GM18498 (cell line): ENCODE data around the gene OVOL2.
"Not testable (repeated sequence)": the region's sequence is repeated elsewhere in the genome, so short reads cannot be mapped to it uniquely, and the experiment has no call there.

ENCODE experiments used
- ATAC-seq: cut with Tn5 transposase; IDR thresholded peaks from one replicate; pipeline ENCODE4 v1.9.1; 2021; ENCODE audit warnings: mild to moderate bottlenecking, moderate library complexity; ENCODE audit not compliant: unreplicated experiment

Gene OVOL2

DNA sequence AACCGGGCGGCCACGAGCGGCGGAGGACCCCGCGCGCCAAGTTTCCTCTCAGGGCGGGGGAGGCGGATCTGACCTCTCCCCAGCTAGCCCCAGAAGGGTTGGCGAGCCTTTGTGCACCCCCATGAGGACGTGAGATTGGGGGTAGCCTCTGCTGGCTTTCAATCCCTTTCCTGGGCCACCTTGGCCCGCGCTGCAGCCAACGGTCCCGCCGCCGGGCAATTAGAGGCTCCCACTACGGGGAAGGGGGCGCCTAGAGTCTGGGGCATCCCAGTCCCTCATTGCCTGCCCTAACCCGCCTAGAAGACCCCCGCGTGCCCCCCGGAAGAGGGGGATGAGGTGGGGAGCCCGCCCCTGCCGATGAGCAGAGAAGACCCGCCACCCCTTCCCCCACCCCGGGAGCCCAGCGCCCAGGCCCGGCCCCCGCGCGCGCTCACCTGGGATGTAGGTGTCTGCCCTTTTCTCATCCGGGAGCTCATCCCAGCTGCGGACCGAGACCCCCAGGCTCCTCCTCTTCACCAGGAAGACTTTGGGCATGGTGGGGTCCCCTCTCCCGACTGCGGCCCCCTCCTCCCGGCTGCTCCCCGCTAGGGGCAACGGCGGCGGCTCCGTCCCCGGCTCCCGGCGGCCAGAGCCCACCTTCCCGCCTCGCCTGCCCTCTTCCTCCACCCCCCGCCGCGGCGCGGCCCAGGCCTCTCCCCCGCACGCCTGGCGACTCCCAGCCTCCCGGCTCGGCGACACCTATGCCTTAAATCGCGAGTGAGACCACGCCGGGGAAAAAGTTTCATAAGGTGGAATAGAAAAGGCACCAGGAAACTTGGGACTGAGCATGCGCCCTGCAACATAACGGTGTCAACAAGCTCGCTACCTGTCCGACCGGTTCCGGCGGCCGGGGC, at the start of gene OVOL2:
Gene OVOL2, minus strand, starts transcription at position 816 of the 893 bp plus-strand sequence. Its CDS starts 282 bp downstream, at position 534.
- ATAC-seq: no peak

GRCh38 chr20:18103497-18103896, 45.8 kb upstream of the OVOL2 start:
- ATAC-seq: no peak

- no peak for ATAC-seq
Observed at GRCh38 chr20:18101125-18101810, 43.6 kb upstream of the OVOL2 start.

DNA sequence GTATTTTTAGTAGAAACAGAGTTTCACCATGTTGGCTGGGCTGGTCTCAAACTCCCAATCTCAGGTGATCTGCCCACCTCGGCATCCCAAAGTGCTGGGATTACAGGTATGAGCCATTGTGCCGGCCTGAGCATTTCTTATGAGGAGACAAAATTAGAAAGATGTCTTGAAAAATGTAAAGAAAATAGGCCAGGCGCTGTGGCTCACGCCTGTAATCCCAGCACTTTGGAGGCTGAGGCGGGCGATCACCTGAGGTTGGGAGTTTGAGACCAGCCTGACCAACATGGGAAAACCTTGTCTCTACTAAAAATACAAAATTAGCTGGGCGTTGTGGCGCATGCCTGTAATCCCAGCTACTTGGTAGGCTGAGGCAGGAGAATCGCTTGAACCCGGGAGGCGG, 42.9 kb upstream of the OVOL2 start:
- ATAC-seq: not testable (repeated sequence)

DNA sequence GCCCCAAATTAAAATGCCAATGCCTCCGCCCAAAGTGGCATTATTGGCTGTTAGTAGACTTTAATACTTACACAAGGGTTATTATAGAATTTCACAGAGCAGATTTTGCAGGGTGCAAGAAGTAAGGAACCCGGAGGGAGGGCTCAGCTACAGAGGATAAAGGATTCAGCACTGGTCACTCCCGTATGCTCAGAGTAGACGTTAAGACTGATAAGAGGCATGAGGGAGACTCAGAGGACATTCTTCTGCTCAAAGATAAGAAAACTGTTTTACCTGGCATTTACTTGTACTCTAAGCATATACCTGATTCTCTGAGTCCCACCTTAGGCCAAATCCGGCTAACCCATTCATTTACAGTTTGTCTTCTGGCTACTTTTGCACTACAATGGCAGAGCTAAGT, 36.5 kb upstream of the OVOL2 start:
- ATAC-seq: no peak

- ATAC-seq: no peak
Observed at GRCh38 chr20:18093388-18093787, 35.7 kb upstream of the OVOL2 start.

- no peak for ATAC-seq
Observed at GRCh38 chr20:18092890-18093289, 35.2 kb upstream of the OVOL2 start.

DNA sequence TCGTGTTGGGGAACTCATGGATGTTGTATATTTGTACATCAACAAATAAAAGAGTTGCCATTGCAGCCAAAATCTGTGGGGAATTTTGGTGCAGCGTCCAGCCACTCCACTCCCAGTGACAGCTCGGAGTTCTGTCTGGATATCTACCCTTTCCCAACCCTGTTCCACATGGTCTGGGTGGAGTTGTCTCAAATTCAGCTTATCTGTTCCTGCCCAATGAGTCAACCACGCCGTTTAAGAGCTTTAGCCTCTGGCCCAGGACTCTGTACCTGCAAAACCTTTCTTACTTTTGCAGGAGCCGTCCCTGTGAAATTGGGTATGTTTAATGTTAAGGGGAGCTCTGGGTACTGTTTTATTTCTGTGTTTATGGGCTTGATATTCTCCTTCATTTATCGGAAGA, 33.9 kb upstream of the OVOL2 start:
- no peak for ATAC-seq

DNA sequence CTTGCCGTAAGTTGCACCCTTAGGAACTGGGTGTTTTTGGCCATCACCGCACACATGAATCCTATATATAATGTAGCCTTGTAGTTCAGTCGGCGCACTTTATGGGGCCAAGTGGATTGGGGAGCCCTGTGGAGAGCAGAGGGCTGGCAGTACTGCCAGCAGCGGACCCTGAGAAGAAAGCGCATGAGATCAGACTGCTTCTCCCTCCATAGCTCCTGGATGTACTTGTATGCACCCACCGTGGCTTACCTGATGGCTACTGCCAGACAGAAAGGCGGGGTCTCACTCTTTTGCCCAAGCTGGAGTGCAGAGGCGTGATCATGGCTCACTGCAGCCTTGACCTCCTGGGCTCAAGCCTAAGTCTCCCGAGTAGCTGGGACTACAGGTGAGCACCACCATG, 32.8 kb upstream of the OVOL2 start:
- no peak for ATAC-seq

DNA sequence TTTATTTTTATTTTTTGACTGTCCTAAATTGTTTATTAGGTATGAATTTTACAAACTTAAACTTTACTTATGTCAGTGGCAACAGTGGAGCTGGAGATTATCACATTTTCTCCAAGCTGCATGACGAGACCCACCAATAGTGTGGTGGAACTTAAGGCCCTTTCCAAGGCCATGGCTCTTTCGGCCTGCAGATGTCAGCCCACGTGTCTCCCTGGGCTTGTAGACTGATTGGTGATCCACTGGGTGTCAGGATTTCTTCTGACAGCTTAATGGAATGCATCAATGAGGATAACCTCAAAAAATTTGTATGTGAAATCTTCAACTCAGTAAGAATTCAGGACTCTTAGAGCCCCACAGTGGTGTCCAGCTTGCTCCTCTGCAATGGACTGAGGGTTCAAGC, 32.3 kb upstream of the OVOL2 start:
- no peak for ATAC-seq

DNA sequence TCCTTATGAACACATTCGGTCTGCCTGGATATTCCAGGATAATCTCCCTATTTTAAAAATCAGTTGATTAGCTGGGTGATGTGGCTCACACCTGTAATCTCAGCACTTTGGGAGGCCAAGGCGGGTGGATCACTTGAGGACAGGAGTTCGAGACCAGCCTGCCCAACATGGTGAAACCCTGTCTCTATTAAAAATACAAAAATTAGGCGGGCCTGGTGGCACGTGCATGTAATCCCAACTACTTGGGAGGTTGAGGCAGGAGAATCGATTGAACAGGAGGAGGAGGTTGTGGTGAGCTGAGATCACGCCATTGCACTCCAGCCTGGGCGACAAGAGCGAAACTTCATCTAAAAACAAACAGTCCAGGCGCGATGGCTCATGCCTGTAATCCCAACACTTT, 31.1 kb upstream of the OVOL2 start:
- ATAC-seq: not testable (repeated sequence)

DNA sequence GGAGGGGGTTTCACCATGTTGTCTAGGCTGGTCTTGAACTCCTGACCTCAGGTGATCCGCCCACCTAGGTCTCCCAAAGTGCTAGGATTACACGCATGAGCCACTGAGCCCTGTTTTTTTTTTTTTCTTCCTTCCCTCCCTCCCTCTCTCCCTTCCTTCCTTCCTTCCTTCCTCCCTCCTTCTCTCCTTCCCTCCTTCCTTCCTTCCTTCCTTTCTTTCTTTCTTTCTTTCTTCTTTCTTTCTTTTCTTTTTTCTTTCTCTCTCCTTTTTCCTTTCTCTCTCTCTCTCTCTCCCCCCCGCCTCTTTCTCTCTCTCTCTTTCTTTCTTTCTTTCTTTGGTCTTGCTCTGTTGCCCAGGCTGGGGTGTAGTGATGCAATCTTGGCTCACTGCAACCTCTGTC, 30.6 kb upstream of the OVOL2 start:
- not testable (repeated sequence) for ATAC-seq

GRCh38 chr20:18087054-18087453, 29.3 kb upstream of the OVOL2 start:
- no peak for ATAC-seq

DNA sequence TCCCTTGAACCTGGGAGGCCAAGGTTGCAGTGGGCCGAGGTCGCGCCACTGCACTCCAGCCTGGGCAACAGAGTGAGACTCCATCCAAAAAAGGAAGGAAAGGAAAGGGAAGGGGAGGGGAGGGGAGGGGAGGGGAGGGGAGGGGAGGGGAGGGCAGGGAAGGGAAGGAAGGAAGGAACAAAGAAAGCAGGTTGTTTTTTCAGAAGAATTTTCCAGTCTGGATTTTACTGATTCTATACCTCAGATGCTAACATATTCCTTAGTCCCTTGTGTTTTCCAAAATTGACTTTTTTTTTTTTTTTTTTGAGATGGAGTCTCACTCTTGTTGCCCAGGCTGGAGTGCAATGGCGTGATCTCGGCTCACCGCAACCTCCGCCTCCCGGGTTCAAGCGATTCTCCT, 23.1 kb upstream of the OVOL2 start:
- not testable (repeated sequence) for ATAC-seq

GRCh38 chr20:18079756-18080353, 22.1 kb upstream of the OVOL2 start:
- no peak for ATAC-seq

GRCh38 chr20:18077157-18077556, 19.4 kb upstream of the OVOL2 start:
- no peak for ATAC-seq

DNA sequence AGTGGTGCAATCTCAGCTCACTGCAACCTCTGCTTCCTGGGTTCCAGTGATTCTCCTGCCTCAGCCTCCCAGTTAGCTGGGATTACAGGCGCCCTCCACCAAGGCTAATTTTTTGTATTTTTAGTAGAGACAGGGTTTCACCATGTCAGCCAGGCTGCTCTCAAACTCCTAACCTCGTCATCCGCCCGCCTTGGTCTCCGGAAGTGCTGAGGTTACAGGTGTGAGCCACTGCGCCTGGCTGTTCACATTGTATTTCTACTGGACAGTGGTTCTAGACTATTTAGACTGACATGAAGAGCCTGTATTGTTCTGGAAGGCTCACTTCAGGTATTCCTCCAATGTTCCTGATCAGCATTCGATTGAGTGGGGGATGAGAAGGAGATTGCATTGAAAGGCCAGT, 14.8 kb upstream of the OVOL2 start:
- ATAC-seq: no peak

DNA sequence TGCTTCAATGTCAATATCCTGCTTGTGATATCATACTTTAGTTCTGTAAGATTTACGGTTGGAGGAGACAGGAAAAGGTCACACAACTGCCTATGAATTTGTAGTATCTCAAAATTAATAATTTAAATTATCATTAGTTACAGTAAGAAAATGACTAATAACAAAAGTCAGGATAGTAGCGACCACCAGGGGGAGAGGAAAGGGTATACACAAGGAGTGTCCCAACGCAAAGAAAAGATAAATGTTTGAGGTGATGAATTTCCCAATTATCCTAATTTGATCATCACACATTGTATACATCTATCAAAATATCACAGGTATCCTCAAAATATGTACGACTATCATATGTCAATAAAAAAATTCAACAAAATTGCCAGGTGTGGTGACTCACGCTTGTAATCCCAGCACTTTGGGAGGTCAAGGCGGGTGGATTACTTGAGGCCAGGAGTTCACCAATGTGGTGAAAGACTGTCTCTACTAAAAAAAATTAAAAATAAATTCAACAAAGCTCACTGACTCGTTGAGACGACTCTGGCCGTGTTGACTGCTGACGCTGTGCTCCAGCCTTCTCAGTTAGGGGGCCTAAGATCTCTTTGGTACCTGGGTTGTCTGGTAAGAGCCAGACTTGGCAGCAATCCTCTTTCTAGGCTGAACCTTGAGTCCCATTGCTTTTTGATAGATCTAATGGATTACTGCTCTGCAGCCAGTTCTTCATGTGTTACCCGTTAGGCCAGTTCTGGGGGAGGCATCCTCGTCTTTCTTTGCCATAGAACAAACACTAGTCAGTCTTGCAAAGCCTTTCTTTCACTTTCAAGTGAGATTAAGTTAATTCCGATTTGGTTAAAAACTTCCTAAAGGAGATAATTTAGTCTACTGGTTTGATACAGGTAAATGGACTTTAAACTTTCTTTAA, 9.0 kb upstream of the OVOL2 start:
- no peak for ATAC-seq

DNA sequence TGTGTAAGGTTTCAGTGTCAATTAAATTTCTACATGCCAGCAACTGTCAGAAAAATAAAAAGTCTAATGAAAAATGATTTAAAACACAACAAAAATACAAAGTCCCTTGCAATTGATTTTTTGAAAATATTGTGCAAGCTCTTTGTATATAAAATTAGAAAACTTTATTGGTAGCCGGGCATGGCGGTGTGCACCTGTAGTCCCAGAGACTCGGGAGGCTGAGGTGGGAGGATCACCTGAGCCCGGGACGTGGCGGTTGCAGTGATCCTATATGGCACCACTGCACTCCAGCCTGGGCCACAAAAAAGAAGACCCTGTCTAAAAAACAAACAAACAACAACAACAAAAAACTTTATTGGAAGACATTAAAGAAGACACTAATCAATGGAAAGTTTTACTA, 6.0 kb upstream of the OVOL2 start:
- no peak for ATAC-seq

DNA sequence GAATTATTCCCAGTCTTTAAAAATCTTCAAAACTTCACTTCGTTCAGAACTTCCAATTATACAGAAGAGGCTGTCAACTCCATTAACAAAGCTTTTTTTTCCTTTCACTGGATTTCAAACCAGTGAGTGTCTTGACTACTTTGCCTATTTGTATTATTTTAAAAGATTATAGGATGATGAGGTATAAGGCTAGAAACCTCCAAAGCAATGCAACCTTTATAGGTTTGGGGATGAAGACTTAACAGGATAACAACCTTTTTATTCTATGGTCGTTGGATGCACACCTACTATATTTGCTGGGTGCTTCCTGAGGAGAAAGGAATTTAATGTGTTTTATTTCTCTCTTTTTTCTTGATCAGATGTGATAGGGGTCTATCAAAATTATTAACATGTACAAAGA, 1.9 kb upstream of the OVOL2 start:
- ATAC-seq: no peak
